Measurements from ENCODE around the gene RNF4.

DNA sequence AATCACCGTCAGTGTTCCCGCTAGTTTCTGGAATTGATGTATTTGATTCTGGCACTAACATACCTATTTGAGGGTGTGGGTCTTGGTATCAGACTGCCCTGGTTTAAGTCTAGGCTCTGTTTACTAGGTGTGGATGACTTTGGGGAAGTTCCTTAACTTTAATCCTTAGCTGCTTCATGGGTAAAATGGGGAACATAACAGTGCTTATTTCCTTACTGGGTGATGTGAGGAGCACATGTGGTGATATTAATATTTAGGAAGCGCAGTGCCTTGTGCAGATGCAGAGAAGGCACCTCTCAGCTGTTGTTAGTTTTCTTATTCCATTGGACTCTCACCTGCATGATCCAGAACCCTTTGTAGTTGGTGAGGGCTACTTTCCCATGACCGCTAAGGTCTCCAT lies 17.1 kb downstream of the RNF4 start:
- TF ChIP-seq CTCF (conservative IDR thresholded peaks at IDR 0.05 in 1 of 2, IDR thresholded peaks at IDR 0.05 in 1 of 2; ENCODE audit: low read depth in 1 of 2, low read length in 2 of 2), result no peak
- TF ChIP-seq EZH2 (IDR thresholded peaks at IDR 0.05; ENCODE audit: low read length, missing control alignments), result no peak

Measured in fibroblast of lung (primary cell).